B cell (primary cell): ENCODE results near the gene SRGAP2. TPM values are rescaled to one million over a fixed set of nuclear protein-coding genes. Genes with fewer than 3 reads are reported as not detected.
"Not testable (repeated sequence)": the region's sequence is repeated elsewhere in the genome, so short reads cannot be mapped to it uniquely, and the experiment has no call there.

Experiments used
- ATAC-seq: fragments of 200-7000 bp; cut with Tn5 transposase; one replicate; pipeline ENCODE4 v1.10.0; 2021; ENCODE audit warnings: low read depth, mild to moderate bottlenecking, moderate number of reproducible peaks, moderate library complexity
- CTCF ChIA-PET: fragments of 350-600 bp; sonication (Branson Sonifier 250); formaldehyde crosslinking; loops from one replicate; lab custom pipeline; 2021; ENCODE audit warnings: antibody characterized with exemption, inconsistent platforms; lab: Charles Lee
- POLR2A ChIA-PET: fragments of 350-600 bp; sonication (Branson Sonifier 250); formaldehyde crosslinking; loops from one replicate; lab custom pipeline; 2021; ENCODE audit warnings: antibody characterized with exemption; lab: Charles Lee
- DNase-seq: peaks from one replicate; pipeline ENCODE4 v3.0.0; 2013
- H2AFZ ChIP-seq: 2 replicates; pipeline ENCODE4 v1.6.1; 2012; ENCODE audit warnings: mild to moderate bottlenecking, low read depth, low read length; ENCODE audit not compliant: insufficient read depth, poor library complexity, severe bottlenecking
- H3K27ac ChIP-seq, 2 donors: 1 replicate in 1 of 2; 2 replicates in 1 of 2; pipeline ENCODE4 v1.5.1; 2012 to 2013; ENCODE audit warnings: low read length in 2 of 2, mild to moderate bottlenecking in 2 of 2, moderate library complexity in 1 of 2
- H3K27me3 ChIP-seq, 4 experiments: fragments of 200-600 bp in 1 of 4; sonication (generic) in 1 of 4; replicated peaks in 1 of 4; 1 replicate in 2 of 4; 2 replicates in 2 of 4; pipeline versions ENCODE4 v1.6.1 to v1.7.0; 2013 to 2016; ENCODE audit warnings: low read length in 3 of 4, mild to moderate bottlenecking in 2 of 4, mixed read lengths in 1 of 4, moderate library complexity in 1 of 4; ENCODE audit not compliant: insufficient read depth in 4 of 4, control insufficient read depth in 3 of 4; ENCODE audit errors: control extremely low read depth in 1 of 4
- H3K36me3 ChIP-seq, 2 experiments: replicated peaks in 1 of 2; 1 replicate in 1 of 2; 2 replicates in 1 of 2; pipeline versions ENCODE4 v1.6.1 to v1.7.1; 2013; ENCODE audit warnings: low read length in 1 of 2; ENCODE audit not compliant: insufficient read depth in 2 of 2, control insufficient read depth in 1 of 2; ENCODE audit errors: control extremely low read depth in 1 of 2, extremely low read depth in 1 of 2
- H3K4me1 ChIP-seq, 2 donors: fragments of 200-600 bp in 1 of 2; sonication (generic) in 1 of 2; 1 replicate in 1 of 2; 2 replicates in 1 of 2; pipeline versions ENCODE4 v1.5.1 to v1.6.1; 2013 to 2017; ENCODE audit warnings: low read length in 2 of 2; ENCODE audit not compliant: control insufficient read depth in 2 of 2, insufficient read depth in 2 of 2
- H3K4me2 ChIP-seq: replicated peaks from 2 replicates; pipeline ENCODE3; 2012; ENCODE audit warnings: mild to moderate bottlenecking, low read depth, low read length; ENCODE audit not compliant: poor library complexity, severe bottlenecking
- H3K4me3 ChIP-seq, 5 experiments: fragments of 200-600 bp in 1 of 5; sonication (generic) in 1 of 5; 1 replicate in 3 of 5; 2 replicates in 2 of 5; pipeline versions ENCODE4 v1.5.1 to v1.7.0; 2011 to 2016; ENCODE audit warnings: low read length in 4 of 5, mild to moderate bottlenecking in 4 of 5, low read depth in 2 of 5, control low read depth in 1 of 5, moderate library complexity in 1 of 5; ENCODE audit not compliant: insufficient read depth in 1 of 5; ENCODE audit errors: control extremely low read depth in 1 of 5, extremely low read depth in 1 of 5
- H3K79me2 ChIP-seq: fragments of 200-600 bp; sonication (generic); one replicate; pipeline ENCODE4 v1.6.0; 2016; ENCODE audit warnings: low read length; ENCODE audit not compliant: control insufficient read depth, insufficient read depth
- H3K9ac ChIP-seq: fragments of 200-600 bp; sonication (generic); 2 replicates; pipeline ENCODE4 v1.6.1; 2017; ENCODE audit warnings: mild to moderate bottlenecking, low read length, moderate library complexity
- H3K9me3 ChIP-seq, 3 donors: one replicate each; pipeline versions ENCODE4 v1.6.1 to v1.7.1; 2013; ENCODE audit warnings: low read length in 2 of 3; ENCODE audit not compliant: control insufficient read depth in 2 of 3, insufficient read depth in 1 of 3; ENCODE audit errors: control extremely low read depth in 1 of 3
- H4K20me1 ChIP-seq: 2 replicates; pipeline ENCODE4 v1.6.0; 2012; ENCODE audit warnings: mild to moderate bottlenecking, low read length; ENCODE audit not compliant: insufficient read depth, control insufficient read depth, poor library complexity, severe bottlenecking
- H3K27ac Mint-ChIP-seq: one replicate; pipeline ENCODE4 v1.8.0; 2021; ENCODE audit warnings: mixed read lengths
- H3K27me3 Mint-ChIP-seq: one replicate; pipeline ENCODE4 v1.8.0; 2021; ENCODE audit warnings: mixed read lengths
- H3K4me1 Mint-ChIP-seq: one replicate; pipeline ENCODE4 v1.8.0; 2021; ENCODE audit warnings: mixed read lengths
- H3K4me3 Mint-ChIP-seq: one replicate; pipeline ENCODE4 v1.8.0; 2021; ENCODE audit warnings: mixed read lengths
- H3K9me3 Mint-ChIP-seq: one replicate; pipeline ENCODE4 v1.8.0; 2022; ENCODE audit warnings: mixed read lengths; ENCODE audit not compliant: insufficient read depth
- WGBS: methylation state at CpG from one replicate; pipeline ENCODE4 v1.1.5; 2013; ENCODE audit warnings: missing lambda C conversion rate; ENCODE audit not compliant: insufficient coverage; 5-methylcytosine and 5-hydroxymethylcytosine counted together
- intact Hi-C: fragments of 100-400 bp; cut with micrococcal nuclease; formaldehyde crosslinking; loops from one replicate; pipeline ENCODE4 v1.10.0; 2022
- polyA plus RNA-seq: library from polyadenylated mRNA; depleted of rRNA; stranded (reverse); fragments of >200 nt; gene quantifications from 2 replicates; pipeline ENCODE4 v1.2.3, GENCODE V29; 2012
- total RNA-seq, 2 donors: library from RNA; stranded (reverse); fragments of 120-200 nt in 1 of 2; gene quantifications; 1 replicate in 1 of 2; 2 replicates in 1 of 2; pipeline versions ENCODE4 v1.2.3 to v1.2.4, GENCODE V29; 2013 to 2022

The SRGAP2 gene
- total and polyA plus RNA-seq, 2 donors (not counting 1 experiment from before 2014, with no cell fraction given) = 28.9 to 88.5 TPM

DNA sequence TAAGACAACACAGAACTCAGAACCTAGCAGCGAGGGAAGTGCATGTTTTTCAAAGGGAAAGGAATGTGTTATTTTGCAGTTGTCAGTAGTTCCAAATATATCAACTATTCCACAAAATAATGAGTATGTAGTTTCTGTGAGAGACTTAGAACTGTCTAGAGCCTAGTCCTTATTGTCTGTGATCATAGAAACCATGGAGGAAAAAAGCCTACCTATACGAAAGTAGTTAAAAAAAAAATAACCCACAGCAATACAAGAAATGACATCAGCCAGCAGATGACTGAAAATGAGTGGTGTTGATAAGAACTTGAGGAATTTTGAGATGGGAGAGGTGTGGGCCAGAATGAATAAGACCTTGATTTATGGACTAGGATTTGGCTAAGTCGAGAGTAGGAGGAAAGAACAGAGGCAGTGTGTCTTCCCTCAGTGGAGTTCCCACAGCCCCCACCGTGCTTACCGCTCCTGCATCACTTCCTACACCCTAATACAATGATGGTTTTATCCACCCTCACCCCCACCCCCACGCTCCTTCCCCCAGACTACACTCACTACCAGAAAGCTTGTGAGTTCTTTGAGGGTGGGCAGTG, 20.9 kb downstream of the SRGAP2 start:
- H3K27me3 ChIP-seq, H3K27ac ChIP-seq, H3K4me1 ChIP-seq, H3K9me3 Mint-ChIP-seq, H3K4me1 Mint-ChIP-seq, H3K9ac ChIP-seq, H3K79me2 ChIP-seq, POLR2A ChIA-PET, H3K27me3 Mint-ChIP-seq, H3K4me3 Mint-ChIP-seq, H3K9me3 ChIP-seq, H3K4me3 ChIP-seq, intact Hi-C loops, ATAC-seq, H3K27ac Mint-ChIP-seq, H4K20me1 ChIP-seq, CTCF ChIA-PET, H2AFZ ChIP-seq, H3K4me2 ChIP-seq, DNase-seq, H3K36me3 ChIP-seq: not testable (repeated sequence)
- WGBS = no CpG with 5 or more reads among the region's 6 CpGs

DNA sequence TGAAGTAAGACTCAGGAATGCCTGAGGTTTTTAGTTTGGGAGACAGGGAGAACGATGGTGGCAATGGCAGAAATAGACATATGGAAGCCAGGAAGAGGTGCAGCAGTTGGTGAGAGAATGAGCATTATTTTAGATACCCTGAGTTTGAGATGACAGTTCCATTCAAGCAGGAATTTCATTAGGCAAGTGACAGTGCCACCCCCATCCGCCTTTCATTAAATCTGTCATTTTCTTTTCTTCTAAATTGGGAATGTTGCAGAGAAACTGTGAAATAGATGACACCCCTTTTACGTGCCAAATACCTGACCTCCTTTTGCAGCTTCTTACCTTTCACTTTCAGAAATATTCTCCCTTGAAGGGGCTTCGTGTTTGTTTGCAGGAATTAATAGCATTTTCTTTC, 22.0 kb downstream of the SRGAP2 start:
- H3K9me3 Mint-ChIP-seq, H3K79me2 ChIP-seq, H3K36me3 ChIP-seq, H3K4me3 ChIP-seq, H3K4me2 ChIP-seq, H3K4me1 Mint-ChIP-seq, ATAC-seq, H3K27me3 Mint-ChIP-seq, POLR2A ChIA-PET, H2AFZ ChIP-seq, H4K20me1 ChIP-seq, H3K9ac ChIP-seq, CTCF ChIA-PET, H3K4me1 ChIP-seq, H3K9me3 ChIP-seq, H3K27ac ChIP-seq, intact Hi-C loops, H3K4me3 Mint-ChIP-seq, H3K27ac Mint-ChIP-seq, H3K27me3 ChIP-seq, DNase-seq: not testable (repeated sequence)
- WGBS = no CpG with 5 or more reads among the region's 4 CpGs

DNA sequence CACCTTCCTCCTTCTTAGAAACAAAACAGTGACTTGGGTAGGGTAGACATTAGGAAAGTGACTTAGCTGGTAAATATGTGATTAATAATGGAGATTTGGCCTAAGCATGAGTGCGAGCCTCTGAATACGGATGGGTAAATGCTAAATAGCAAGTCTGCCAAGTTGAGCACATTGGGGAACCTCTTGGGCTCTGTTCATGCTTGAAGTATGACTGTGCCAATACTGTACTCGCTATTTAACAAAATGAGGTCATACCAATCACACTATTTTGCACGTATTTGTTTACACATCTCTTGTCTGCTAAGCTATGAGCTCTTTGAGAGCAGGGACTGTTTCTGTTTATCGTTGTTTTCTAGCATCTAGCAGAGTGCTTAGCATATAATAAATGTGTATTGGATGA, 23.5 kb downstream of the SRGAP2 start:
- H3K27me3 ChIP-seq, H3K9me3 ChIP-seq, H3K79me2 ChIP-seq, CTCF ChIA-PET, H3K9me3 Mint-ChIP-seq, H3K27ac ChIP-seq, H3K9ac ChIP-seq, H2AFZ ChIP-seq, H3K27ac Mint-ChIP-seq, H3K4me1 ChIP-seq, H3K4me3 ChIP-seq, H3K4me2 ChIP-seq, DNase-seq, H3K36me3 ChIP-seq, POLR2A ChIA-PET, intact Hi-C loops, H4K20me1 ChIP-seq, ATAC-seq, H3K4me3 Mint-ChIP-seq, H3K4me1 Mint-ChIP-seq, H3K27me3 Mint-ChIP-seq: not testable (repeated sequence)
- WGBS = 90% methylated on average over 2 of the region's 5 CpGs

DNA sequence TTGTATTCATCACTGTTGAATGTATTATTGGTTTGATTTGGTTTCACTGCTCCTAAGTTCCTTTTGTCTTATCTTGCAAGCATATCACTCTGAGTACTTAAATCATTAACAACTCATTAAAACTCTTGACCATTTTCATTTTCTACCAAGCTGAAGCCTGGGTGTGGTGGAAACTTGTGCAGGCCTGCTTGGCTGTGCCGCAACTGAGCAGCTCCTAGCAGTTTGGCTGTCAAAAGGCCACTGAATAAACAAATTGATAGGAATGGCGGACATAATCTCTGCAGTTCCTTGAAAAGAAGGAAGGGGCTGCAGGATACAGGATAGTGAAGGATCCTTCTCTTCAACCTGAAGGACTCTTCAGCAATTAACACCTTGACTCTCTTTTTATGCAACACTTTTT, 25.9 kb downstream of the SRGAP2 start:
- H4K20me1 ChIP-seq, H3K9ac ChIP-seq, H3K4me2 ChIP-seq, intact Hi-C loops, H3K4me3 ChIP-seq, H3K27me3 ChIP-seq, H3K36me3 ChIP-seq, H3K79me2 ChIP-seq, CTCF ChIA-PET, DNase-seq, H3K27ac ChIP-seq, H3K4me1 ChIP-seq, H3K9me3 Mint-ChIP-seq, ATAC-seq, H3K4me3 Mint-ChIP-seq, H3K4me1 Mint-ChIP-seq, H3K27me3 Mint-ChIP-seq, H3K9me3 ChIP-seq, H2AFZ ChIP-seq, POLR2A ChIA-PET, H3K27ac Mint-ChIP-seq: not testable (repeated sequence)
- no CpG with 5 or more reads among the region's 2 CpGs for WGBS
